GM12878 (cell line): Measurements from ENCODE around the gene TBC1D1. TPM values are rescaled to one million over a fixed set of nuclear protein-coding genes. Genes with fewer than 3 reads are reported as not detected.

Experiments used
- ATAC-seq: fragments of 200-7000 bp; cut with Tn5 transposase; 3 replicates; pipeline ENCODE4 v1.9.1; 2020; ENCODE audit warnings: mild to moderate bottlenecking, moderate library complexity
- BruUV-seq: library from RNA; stranded (reverse); fragments of 400-500 nt; replicated peaks from 2 replicates; lab custom pipeline; 2021; lab: Mats Ljungman, UMichigan
- CTCF ChIA-PET: fragments of 300-600 bp; sonication (Branson Sonifier 250); formaldehyde crosslinking; extraction: SDS; loops from one replicate; lab custom pipeline; 2021; ENCODE audit warnings: inconsistent platforms; lab: Yijun Ruan, JAX
- POLR2A ChIA-PET: fragments of 350-600 bp; formaldehyde crosslinking; extraction: SDS; loops from one replicate; lab custom pipeline; 2021; ENCODE audit warnings: inconsistent platforms; lab: Charles Lee
- RAD21 ChIA-PET: fragments of 300-600 bp; sonication (Branson Sonifier 250); formaldehyde crosslinking; loops from one replicate; lab custom pipeline; 2023; ENCODE audit warnings: antibody characterized with exemption; ENCODE audit not compliant: unreplicated experiment; lab: Charles Lee
- SMC1A ChIA-PET: fragments of 300-600 bp; sonication (Branson Sonifier 250); formaldehyde crosslinking; loops from one replicate; lab custom pipeline; 2023; ENCODE audit not compliant: unreplicated experiment, uncharacterized antibody; lab: Charles Lee
- DNase-seq: peaks from one replicate; pipeline ENCODE4 v3.0.0-alpha.2; 2011; ENCODE audit warnings: low read depth, low spot score
- FAIRE-seq: peaks from 3 replicates; lab custom pipeline; 2011; peaks lifted over from hg19 to GRCh38; lab: Jason Lieb, UNC
- H2AFZ ChIP-seq: 2 replicates; pipeline ENCODE4 v1.6.0; 2011; ENCODE audit warnings: low read depth, low read length, control low read depth; ENCODE audit not compliant: control insufficient read depth
- H3K27ac ChIP-seq: 2 replicates; pipeline ENCODE4 v1.5.1; 2011; ENCODE audit warnings: control low read depth; ENCODE audit not compliant: control insufficient read depth, insufficient read depth
- H3K27me3 ChIP-seq, 2 experiments: replicated peaks in 1 of 2; 2 replicates each; pipeline versions ENCODE4 v1.6.0 to v1.6.1; 2011; ENCODE audit warnings: low read length in 1 of 2; ENCODE audit not compliant: control insufficient read depth in 2 of 2, insufficient read depth in 2 of 2
- H3K36me3 ChIP-seq, 2 experiments: 2 replicates each; pipeline ENCODE4 v1.5.1; 2011; ENCODE audit warnings: low read length in 1 of 2; ENCODE audit not compliant: control insufficient read depth in 2 of 2, insufficient read depth in 2 of 2
- H3K4me1 ChIP-seq: 2 replicates; pipeline ENCODE4 v1.6.1; 2011; ENCODE audit warnings: mild to moderate bottlenecking, low read length, moderate library complexity, mixed read lengths; ENCODE audit not compliant: control insufficient read depth, insufficient read depth
- H3K4me2 ChIP-seq: 2 replicates; pipeline ENCODE4 v1.6.0; 2011; ENCODE audit warnings: control low read depth; ENCODE audit not compliant: control insufficient read depth, insufficient read depth
- H3K4me3 ChIP-seq: fragments of 200-600 bp; sonication (generic); 2 replicates; pipeline ENCODE4 v1.5.1; 2016
- H3K79me2 ChIP-seq: 2 replicates; pipeline ENCODE4 v1.6.0; 2011; ENCODE audit warnings: low read length; ENCODE audit not compliant: control insufficient read depth, insufficient read depth
- H3K9ac ChIP-seq: 2 replicates; pipeline ENCODE4 v1.8.0; 2011; ENCODE audit warnings: low read length, control low read depth, mixed read lengths; ENCODE audit not compliant: control insufficient read depth, insufficient read depth
- H3K9me3 ChIP-seq: replicated peaks from 3 replicates; pipeline ENCODE4 v1.5.1; 2011; ENCODE audit warnings: mild to moderate bottlenecking, low read length; ENCODE audit not compliant: control insufficient read depth, insufficient read depth
- H4K20me1 ChIP-seq: 2 replicates; pipeline ENCODE4 v1.6.0; 2011; ENCODE audit not compliant: control insufficient read depth, insufficient read depth
- DPF2 ChIP-seq: fragments of 450-650 bp; IDR thresholded peaks from 2 replicates; pipeline ENCODE4 v1.6.1; 2017; ENCODE audit warnings: mild to moderate bottlenecking
- EGR1 ChIP-seq, 2 experiments: IDR thresholded peaks; 1 replicate in 1 of 2; 2 replicates in 1 of 2; pipeline ENCODE4 v1.6.1; 2011 to 2012; ENCODE audit warnings: low read depth in 2 of 2, low read length in 2 of 2, borderline replicate concordance in 1 of 2, mild to moderate bottlenecking in 1 of 2, moderate library complexity in 1 of 2
- NFYA ChIP-seq: IDR thresholded peaks from 2 replicates; pipeline ENCODE4 v1.6.1; 2011; ENCODE audit warnings: low read depth, mild to moderate bottlenecking, low read length, improper control_type of control experiment, borderline replicate concordance
- RAD21 ChIP-seq: IDR thresholded peaks from 2 replicates; pipeline ENCODE4 v1.6.1; 2011; ENCODE audit warnings: mild to moderate bottlenecking, low read depth, low read length, moderate library complexity; ENCODE audit not compliant: insufficient read depth
- SIN3A ChIP-seq: IDR thresholded peaks from 2 replicates; pipeline ENCODE4 v1.6.1; 2012; ENCODE audit warnings: low read depth, low read length, improper control_type of control experiment
- SREBF2 ChIP-seq: IDR thresholded peaks from 2 replicates; pipeline ENCODE4 v1.6.1; 2012; ENCODE audit warnings: mild to moderate bottlenecking, low read length
- ZNF24 ChIP-seq: fragments of 450-650 bp; IDR thresholded peaks from 2 replicates; pipeline ENCODE4 v1.6.1; 2017; ENCODE audit warnings: antibody characterized with exemption, mild to moderate bottlenecking
- WGBS: methylation state at CpG from one replicate; pipeline ENCODE4 v1.1.6; 2016; ENCODE audit warnings: low lambda C conversion rate; ENCODE audit not compliant: insufficient replicate concordance, insufficient coverage; ENCODE audit errors: missing lambda C conversion rate; 5-methylcytosine and 5-hydroxymethylcytosine counted together
- in situ Hi-C: fragments of 300-500 bp; cut with MboI; formaldehyde crosslinking; loops from 9 replicates; pipeline ENCODE4 v1.14.3; 2018; ENCODE audit warnings: mixed read lengths
- intact Hi-C: fragments of 100-400 bp; cut with micrococcal nuclease; formaldehyde crosslinking; loops from one replicate; pipeline ENCODE4 v1.14.2; 2022; ENCODE audit not compliant: unreplicated experiment
- polyA plus RNA-seq, 11 experiments: library from polyadenylated mRNA; depleted of rRNA in 4 of 11; unstranded in 6 of 11; stranded (reverse) in 5 of 11; fragments of >200 nt; fragmentation: Nextera tagmentation in 4 of 11; fragmentation: Illumina TruSeq in 1 of 11; extraction: Ambion mirVana in 4 of 11; extraction: Trizol in 1 of 11; gene quantifications; 1 replicate in 1 of 11; 2 replicates in 10 of 11; pipeline versions ENCODE4 v1.2.1 to v1.2.3, GENCODE V29; 2011 to 2016; ENCODE audit warnings: inconsistent platforms in 2 of 11, missing spikeins in 2 of 11, low read depth in 1 of 11
- total RNA-seq, 4 experiments: library from RNA; depleted of rRNA in 3 of 4; stranded (reverse); fragments of >200 nt in 3 of 4; fragmentation: Illumina TruSeq in 1 of 4; extraction: Trizol in 1 of 4; gene quantifications; 2 replicates each; pipeline versions ENCODE4 v1.2.1 to v1.2.3, GENCODE V29; 2013 to 2021
- TF ChIP-seq, protein P1 (sequence below): fragments of 450-650 bp; formaldehyde crosslinking; IDR thresholded peaks from 2 replicates; pipeline ENCODE4 v1.4.0; 2020; ENCODE audit warnings: mild to moderate bottlenecking, moderate library complexity
- TF ChIP-seq, protein P2 (sequence below): fragments of 450-650 bp; IDR thresholded peaks from 2 replicates; pipeline ENCODE4 v1.6.1; 2014; ENCODE audit warnings: mild to moderate bottlenecking
- TF ChIP-seq, protein P3 (sequence below): fragments of 450-650 bp; IDR thresholded peaks from 2 replicates; pipeline ENCODE4 v1.6.1; 2016; ENCODE audit warnings: mild to moderate bottlenecking
- TF ChIP-seq, protein P4 (sequence below): IDR thresholded peaks from 2 replicates; pipeline ENCODE4 v1.6.1; 2012; ENCODE audit warnings: low read depth, low read length, improper control_type of control experiment
- TF ChIP-seq, protein P5 (sequence below): fragments of 450-650 bp; IDR thresholded peaks from 2 replicates; pipeline ENCODE4 v1.6.1; 2017; ENCODE audit warnings: mild to moderate bottlenecking

TBC1D1 gene
- total and polyA plus RNA-seq, 10 of the 15 experiments (the other 5 are each of a cell fraction or from before 2014, with no cell fraction given), result 5.3 to 102 (median 57.8) TPM

DNA sequence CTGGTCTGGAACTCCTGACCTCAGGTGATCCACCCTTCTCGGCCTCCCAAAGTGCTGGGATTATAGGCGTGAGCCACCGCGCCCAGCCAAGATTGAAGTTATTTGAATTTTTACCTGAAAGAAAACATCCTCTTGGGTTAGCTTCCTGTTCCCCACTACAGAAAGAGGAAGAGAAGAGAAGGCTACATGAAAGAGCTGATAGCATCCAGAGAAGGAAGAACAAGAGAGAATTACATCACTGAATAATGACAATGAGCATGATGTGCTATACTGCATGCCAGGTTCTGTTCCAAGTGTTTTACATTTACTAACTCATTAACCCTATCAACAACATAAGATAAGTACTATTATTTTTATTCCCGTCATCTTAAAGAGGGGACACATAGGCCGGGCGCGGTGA is 11.5 kb upstream of the TBC1D1 start:
- no peak for ATAC-seq
- POLR2A ChIA-PET, result interaction anchor here (1.2 kb wide), 1 partner anchor 9 kb away, joined by 4 read pairs; no protein-coding TSS in a partner anchor
- TF ChIP-seq, protein P1, sequence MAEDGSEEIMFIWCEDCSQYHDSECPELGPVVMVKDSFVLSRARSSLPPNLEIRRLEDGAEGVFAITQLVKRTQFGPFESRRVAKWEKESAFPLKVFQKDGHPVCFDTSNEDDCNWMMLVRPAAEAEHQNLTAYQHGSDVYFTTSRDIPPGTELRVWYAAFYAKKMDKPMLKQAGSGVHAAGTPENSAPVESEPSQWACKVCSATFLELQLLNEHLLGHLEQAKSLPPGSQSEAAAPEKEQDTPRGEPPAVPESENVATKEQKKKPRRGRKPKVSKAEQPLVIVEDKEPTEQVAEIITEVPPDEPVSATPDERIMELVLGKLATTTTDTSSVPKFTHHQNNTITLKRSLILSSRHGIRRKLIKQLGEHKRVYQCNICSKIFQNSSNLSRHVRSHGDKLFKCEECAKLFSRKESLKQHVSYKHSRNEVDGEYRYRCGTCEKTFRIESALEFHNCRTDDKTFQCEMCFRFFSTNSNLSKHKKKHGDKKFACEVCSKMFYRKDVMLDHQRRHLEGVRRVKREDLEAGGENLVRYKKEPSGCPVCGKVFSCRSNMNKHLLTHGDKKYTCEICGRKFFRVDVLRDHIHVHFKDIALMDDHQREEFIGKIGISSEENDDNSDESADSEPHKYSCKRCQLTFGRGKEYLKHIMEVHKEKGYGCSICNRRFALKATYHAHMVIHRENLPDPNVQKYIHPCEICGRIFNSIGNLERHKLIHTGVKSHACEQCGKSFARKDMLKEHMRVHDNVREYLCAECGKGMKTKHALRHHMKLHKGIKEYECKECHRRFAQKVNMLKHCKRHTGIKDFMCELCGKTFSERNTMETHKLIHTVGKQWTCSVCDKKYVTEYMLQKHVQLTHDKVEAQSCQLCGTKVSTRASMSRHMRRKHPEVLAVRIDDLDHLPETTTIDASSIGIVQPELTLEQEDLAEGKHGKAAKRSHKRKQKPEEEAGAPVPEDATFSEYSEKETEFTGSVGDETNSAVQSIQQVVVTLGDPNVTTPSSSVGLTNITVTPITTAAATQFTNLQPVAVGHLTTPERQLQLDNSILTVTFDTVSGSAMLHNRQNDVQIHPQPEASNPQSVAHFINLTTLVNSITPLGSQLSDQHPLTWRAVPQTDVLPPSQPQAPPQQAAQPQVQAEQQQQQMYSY (CRISPR knock-in tag), result no peak
- TF ChIP-seq, protein P2, sequence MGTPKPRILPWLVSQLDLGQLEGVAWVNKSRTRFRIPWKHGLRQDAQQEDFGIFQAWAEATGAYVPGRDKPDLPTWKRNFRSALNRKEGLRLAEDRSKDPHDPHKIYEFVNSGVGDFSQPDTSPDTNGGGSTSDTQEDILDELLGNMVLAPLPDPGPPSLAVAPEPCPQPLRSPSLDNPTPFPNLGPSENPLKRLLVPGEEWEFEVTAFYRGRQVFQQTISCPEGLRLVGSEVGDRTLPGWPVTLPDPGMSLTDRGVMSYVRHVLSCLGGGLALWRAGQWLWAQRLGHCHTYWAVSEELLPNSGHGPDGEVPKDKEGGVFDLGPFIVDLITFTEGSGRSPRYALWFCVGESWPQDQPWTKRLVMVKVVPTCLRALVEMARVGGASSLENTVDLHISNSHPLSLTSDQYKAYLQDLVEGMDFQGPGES, result no peak
- TF ChIP-seq SIN3A (no peak), DPF2 (no peak), NFYA (no peak), EGR1 (IDR thresholded peaks at IDR 0.05; ENCODE audit: borderline replicate concordance in 1 of 2, low read depth in 2 of 2, low read length in 2 of 2) (no peak), ZNF24 (no peak), RAD21 (no peak), SREBF2 (no peak)
- TF ChIP-seq, protein P3, sequence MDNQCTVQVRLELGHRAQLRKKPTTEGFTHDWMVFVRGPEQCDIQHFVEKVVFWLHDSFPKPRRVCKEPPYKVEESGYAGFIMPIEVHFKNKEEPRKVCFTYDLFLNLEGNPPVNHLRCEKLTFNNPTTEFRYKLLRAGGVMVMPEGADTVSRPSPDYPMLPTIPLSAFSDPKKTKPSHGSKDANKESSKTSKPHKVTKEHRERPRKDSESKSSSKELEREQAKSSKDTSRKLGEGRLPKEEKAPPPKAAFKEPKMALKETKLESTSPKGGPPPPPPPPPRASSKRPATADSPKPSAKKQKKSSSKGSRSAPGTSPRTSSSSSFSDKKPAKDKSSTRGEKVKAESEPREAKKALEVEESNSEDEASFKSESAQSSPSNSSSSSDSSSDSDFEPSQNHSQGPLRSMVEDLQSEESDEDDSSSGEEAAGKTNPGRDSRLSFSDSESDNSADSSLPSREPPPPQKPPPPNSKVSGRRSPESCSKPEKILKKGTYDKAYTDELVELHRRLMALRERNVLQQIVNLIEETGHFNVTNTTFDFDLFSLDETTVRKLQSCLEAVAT, result no peak
- TF ChIP-seq, protein P4, sequence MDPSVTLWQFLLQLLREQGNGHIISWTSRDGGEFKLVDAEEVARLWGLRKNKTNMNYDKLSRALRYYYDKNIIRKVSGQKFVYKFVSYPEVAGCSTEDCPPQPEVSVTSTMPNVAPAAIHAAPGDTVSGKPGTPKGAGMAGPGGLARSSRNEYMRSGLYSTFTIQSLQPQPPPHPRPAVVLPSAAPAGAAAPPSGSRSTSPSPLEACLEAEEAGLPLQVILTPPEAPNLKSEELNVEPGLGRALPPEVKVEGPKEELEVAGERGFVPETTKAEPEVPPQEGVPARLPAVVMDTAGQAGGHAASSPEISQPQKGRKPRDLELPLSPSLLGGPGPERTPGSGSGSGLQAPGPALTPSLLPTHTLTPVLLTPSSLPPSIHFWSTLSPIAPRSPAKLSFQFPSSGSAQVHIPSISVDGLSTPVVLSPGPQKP, result no peak
- TF ChIP-seq, protein P5, sequence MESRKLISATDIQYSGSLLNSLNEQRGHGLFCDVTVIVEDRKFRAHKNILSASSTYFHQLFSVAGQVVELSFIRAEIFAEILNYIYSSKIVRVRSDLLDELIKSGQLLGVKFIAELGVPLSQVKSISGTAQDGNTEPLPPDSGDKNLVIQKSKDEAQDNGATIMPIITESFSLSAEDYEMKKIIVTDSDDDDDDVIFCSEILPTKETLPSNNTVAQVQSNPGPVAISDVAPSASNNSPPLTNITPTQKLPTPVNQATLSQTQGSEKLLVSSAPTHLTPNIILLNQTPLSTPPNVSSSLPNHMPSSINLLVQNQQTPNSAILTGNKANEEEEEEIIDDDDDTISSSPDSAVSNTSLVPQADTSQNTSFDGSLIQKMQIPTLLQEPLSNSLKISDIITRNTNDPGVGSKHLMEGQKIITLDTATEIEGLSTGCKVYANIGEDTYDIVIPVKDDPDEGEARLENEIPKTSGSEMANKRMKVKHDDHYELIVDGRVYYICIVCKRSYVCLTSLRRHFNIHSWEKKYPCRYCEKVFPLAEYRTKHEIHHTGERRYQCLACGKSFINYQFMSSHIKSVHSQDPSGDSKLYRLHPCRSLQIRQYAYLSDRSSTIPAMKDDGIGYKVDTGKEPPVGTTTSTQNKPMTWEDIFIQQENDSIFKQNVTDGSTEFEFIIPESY, result no peak

More for the DNA sequence above, 11.5 kb upstream of the TBC1D1 start:
- WGBS, result 56% methylated on average over 8 of the region's 8 CpGs
- H3K9ac ChIP-seq, result no peak overlapping the region
- no peak for FAIRE-seq
- no peak overlapping the region for H3K27ac ChIP-seq
- H3K9me3 ChIP-seq, result no peaks in the 10 kb centered on the region
- no peaks in the 10 kb centered on the region for H3K27me3 ChIP-seq
- no peak for DNase-seq
- H4K20me1 ChIP-seq, result no peaks in the 10 kb centered on the region
- H3K4me3 ChIP-seq, result no peak overlapping the region
- SMC1A ChIA-PET, result interaction anchor here (0.9 kb wide), 1 partner anchor 10 kb away, joined by 3 read pairs; no protein-coding TSS in a partner anchor
- RAD21 ChIA-PET, result interaction anchor here (1.1 kb wide), 1 partner anchor 99 kb away, joined by 5 read pairs; no protein-coding TSS in a partner anchor
- no peaks in the 10 kb centered on the region for H3K4me1 ChIP-seq
- H3K36me3 ChIP-seq, result no peaks in the 10 kb centered on the region
- intact Hi-C loops, result no loop called here
- no peaks in the 10 kb centered on the region for H3K79me2 ChIP-seq
- H2AFZ ChIP-seq, result no peak overlapping the region
- no peak overlapping the region for H3K4me2 ChIP-seq
- BruUV-seq, result no TSS peak
- in situ Hi-C loops, result no loop called here
- CTCF ChIA-PET, result no interaction called here
